ENCODE measurements around the gene BNIP5. TPM values are rescaled to one million over a fixed set of nuclear protein-coding genes. Genes with fewer than 3 reads are reported as not detected.

Gene BNIP5
- total RNA-seq, 6 experiments from 2014 or later, result not detected

DNA sequence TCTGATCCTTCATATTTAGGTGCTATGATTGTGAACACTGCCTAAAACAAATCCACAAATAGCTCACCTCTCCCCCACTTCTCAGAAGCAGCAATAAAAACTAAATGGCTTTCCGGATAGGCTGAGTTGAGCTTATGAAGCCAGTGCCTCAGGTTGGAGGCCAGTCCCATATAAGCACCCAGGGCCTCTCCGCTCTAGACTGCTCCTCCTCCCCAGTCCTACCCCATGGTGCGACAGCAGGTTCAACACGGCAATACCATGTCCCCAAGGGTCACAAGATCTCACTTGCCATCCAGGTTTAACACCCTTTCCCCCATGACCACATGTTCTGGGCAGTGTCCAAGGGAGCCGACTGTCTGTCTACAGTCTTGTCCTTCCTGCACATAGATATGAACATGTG is 20.8 kb downstream of the BNIP5 start:
- H3K36me3 ChIP-seq, result no peaks in the 10 kb centered on the region
- no peak for TF ChIP-seq POLR2A (IDR thresholded peaks at IDR 0.05)
- TF ChIP-seq, protein P1, sequence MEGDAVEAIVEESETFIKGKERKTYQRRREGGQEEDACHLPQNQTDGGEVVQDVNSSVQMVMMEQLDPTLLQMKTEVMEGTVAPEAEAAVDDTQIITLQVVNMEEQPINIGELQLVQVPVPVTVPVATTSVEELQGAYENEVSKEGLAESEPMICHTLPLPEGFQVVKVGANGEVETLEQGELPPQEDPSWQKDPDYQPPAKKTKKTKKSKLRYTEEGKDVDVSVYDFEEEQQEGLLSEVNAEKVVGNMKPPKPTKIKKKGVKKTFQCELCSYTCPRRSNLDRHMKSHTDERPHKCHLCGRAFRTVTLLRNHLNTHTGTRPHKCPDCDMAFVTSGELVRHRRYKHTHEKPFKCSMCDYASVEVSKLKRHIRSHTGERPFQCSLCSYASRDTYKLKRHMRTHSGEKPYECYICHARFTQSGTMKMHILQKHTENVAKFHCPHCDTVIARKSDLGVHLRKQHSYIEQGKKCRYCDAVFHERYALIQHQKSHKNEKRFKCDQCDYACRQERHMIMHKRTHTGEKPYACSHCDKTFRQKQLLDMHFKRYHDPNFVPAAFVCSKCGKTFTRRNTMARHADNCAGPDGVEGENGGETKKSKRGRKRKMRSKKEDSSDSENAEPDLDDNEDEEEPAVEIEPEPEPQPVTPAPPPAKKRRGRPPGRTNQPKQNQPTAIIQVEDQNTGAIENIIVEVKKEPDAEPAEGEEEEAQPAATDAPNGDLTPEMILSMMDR (IDR thresholded peaks at IDR 0.05), result no peak
- intact Hi-C loops (cut with DNase I), result no loop called here
- 87% methylated on average over 4 of the region's 5 CpGs for WGBS (ENCODE audit: insufficient coverage, low coverage, low lambda C conversion rate, missing lambda C conversion rate)
- DNase-seq, result no peak
- no peak for ATAC-seq
- no peaks in the 10 kb centered on the region for H3K27me3 ChIP-seq
- H3K4me3 ChIP-seq, result no peak overlapping the region
- H3K27ac ChIP-seq, result no peak overlapping the region
- no peaks in the 10 kb centered on the region for H3K4me1 ChIP-seq
- H3K9me3 ChIP-seq, result no peaks in the 10 kb centered on the region

DNA sequence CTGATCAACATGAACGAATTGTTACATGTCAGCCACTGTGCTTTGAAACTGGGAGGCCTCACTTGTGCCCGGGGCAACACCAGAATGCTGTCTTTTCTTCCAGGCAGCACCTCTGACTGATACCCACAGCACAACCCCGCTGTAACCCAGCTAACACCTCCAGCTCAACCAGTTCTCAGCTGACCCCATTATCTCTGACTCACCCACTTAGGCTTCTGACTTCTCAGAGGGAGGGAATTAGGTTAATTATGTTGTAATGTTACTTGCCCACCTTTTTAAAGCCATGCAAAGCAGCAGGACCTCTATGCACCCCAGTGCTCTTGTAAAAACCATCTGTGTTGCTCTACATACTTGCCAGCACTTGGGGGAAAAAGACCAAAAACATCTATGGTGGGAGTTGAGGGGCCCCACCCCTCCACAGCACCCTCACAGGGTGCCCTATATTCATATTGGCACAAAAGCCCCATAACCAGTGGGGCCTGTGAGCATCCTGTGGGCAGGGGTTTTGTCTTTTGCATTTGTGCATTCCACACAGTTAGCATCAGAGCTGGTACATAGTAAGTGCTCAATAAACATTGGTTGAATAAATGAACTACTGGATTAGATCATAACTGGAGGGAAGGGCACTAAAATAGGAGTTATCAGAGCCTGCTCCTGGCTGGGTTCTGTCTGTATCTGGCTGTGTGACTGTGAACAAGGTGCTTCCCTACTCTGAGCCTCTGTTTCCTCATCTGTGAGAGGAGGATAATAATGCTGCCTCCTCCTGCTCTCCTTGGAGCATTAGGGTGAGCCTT is 22.3 kb downstream of the BNIP5 start:
- no peak for DNase-seq
- H3K9me3 ChIP-seq, result no peaks in the 10 kb centered on the region
- H3K4me1 ChIP-seq, result no peaks in the 10 kb centered on the region
- intact Hi-C loops (cut with DNase I), result no loop called here
- no peak for ATAC-seq
- H3K4me3 ChIP-seq, result no peak overlapping the region
- no peaks in the 10 kb centered on the region for H3K27me3 ChIP-seq
- WGBS (ENCODE audit: insufficient coverage, low coverage, low lambda C conversion rate, missing lambda C conversion rate), result 74% methylated on average over 3 of the region's 3 CpGs
- H3K36me3 ChIP-seq, result no peaks in the 10 kb centered on the region
- no peak overlapping the region for H3K27ac ChIP-seq
- TF ChIP-seq POLR2A (IDR thresholded peaks at IDR 0.05), result no peak

DNA sequence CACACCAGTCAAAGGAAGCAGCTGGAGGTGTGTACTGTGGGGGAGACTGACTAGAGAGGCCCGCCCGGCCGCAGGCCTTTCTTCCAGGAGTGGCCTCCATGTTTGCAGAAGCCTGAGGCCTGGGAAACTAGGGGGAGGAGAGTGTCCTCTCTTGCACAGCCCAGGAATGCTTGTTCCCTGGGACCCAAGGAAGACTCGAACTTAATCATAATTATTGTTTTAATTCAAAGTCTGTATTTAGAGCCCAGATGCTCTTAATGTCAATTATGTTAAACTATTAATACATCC is 23.1 kb downstream of the BNIP5 start:
- no peaks in the 10 kb centered on the region for H3K27me3 ChIP-seq
- ATAC-seq, result no peak
- no peaks in the 10 kb centered on the region for H3K9me3 ChIP-seq
- H3K4me1 ChIP-seq, result no peaks in the 10 kb centered on the region
- TF ChIP-seq, protein P1 (IDR thresholded peaks at IDR 0.05), result no peak
- TF ChIP-seq POLR2A (IDR thresholded peaks at IDR 0.05), result no peak
- WGBS (ENCODE audit: insufficient coverage, low coverage, low lambda C conversion rate, missing lambda C conversion rate), result 80% methylated on average over 1 of the region's 4 CpGs
- no peak overlapping the region for H3K27ac ChIP-seq
- no peaks in the 10 kb centered on the region for H3K36me3 ChIP-seq
- DNase-seq, result no peak
- intact Hi-C loops (cut with DNase I), result no loop called here
- no peak overlapping the region for H3K4me3 ChIP-seq

DNA sequence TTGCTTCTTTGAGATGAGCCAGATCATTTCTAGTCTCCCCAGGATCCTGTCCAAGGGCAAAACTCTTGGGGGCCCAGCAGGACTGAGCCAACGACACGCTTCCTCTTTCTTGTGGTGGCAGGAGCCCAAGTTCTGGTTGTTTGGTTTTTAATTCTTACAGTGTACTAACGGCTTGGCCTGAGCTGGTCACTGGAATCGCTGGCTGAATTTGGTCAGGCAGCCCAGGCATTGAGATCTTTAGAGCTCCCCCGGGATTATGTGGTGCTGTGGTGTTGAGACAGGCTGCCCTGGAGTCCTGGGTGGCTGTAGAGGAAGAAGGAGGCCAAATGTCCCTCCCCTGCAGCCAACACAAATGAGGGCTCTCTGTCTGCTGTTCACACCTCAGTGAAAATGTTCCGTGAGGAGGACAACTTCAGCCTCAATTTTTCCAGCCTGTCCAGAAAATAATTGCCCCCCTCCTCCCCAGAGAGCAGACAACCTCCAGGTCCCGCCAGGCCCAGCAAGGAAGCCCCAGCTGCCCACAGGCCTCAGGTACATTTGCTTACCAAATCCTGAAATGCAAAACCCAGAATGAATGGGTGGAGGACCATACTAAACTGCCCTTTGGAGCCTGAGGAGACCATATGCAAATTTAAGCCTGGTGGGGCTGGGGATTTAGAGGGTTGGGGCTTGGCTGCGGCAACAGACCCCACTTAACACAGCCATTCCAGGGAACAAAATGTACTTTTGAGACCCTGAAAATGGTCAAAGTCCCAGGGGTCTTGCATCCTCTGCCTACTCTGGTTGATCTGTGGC is 23.6 kb downstream of the BNIP5 start:
- ATAC-seq (peak in 3 of 4 donors; percentile 28 to 38 (median 34)), DNase-seq (no peak)
- WGBS (ENCODE audit: insufficient coverage, low coverage, low lambda C conversion rate, missing lambda C conversion rate), result 55% methylated on average over 7 of the region's 8 CpGs
- no peaks in the 10 kb centered on the region for H3K36me3 ChIP-seq
- H3K4me3 ChIP-seq, result no peak overlapping the region
- TF ChIP-seq, protein P1 (IDR thresholded peaks at IDR 0.05), result no peak
- no peak for TF ChIP-seq POLR2A (IDR thresholded peaks at IDR 0.05)
- H3K27me3 ChIP-seq, result no peaks in the 10 kb centered on the region
- H3K4me1 ChIP-seq, result no peaks in the 10 kb centered on the region
- H3K27ac ChIP-seq, result no peak overlapping the region
- intact Hi-C loops (cut with DNase I), result no loop called here
- no peaks in the 10 kb centered on the region for H3K9me3 ChIP-seq

DNA sequence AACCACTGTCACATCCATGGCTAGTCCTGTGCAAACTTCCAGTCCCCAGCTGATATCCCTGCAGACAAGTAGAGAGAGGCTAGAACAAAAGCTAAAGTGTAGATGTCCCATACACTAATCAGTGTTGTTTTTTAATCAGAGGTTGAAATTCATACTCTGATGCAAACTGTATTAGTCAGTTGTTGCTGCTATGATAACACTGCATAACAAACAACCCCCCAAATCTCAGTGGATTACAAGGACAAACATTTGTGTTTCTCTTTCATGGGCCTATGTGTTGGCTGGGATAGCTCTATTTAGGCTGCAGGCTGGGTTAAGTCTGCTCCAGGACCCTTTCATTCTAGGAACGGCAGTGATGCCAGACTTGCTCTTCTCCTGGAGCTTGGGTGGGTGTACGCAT is 26.8 kb downstream of the BNIP5 start:
- Histone ChIP-seq H3K36me3 (no peaks in the 10 kb centered on the region), H3K27me3 (no peaks in the 10 kb centered on the region), H3K9me3 (no peaks in the 10 kb centered on the region), H3K27ac (no peak overlapping the region), H3K4me3 (no peak overlapping the region), H3K4me1 (no peaks in the 10 kb centered on the region)
- DNase-seq (no peak), ATAC-seq (no peak)
- TF ChIP-seq, protein P1 (IDR thresholded peaks at IDR 0.05), result no peak
- no peak for TF ChIP-seq POLR2A (IDR thresholded peaks at IDR 0.05)
- WGBS (ENCODE audit: insufficient coverage, low coverage, low lambda C conversion rate, missing lambda C conversion rate), result 83% methylated on average over 2 of the region's 2 CpGs
- intact Hi-C loops (cut with DNase I), result loop anchor here (10.0 kb wide), 1 partner anchor 55 kb away; no protein-coding TSS in a partner anchor

Data from right lobe of liver (tissue), 6 donors.